K562 (cell line): ENCODE measurements around the gene CTF1. TPM values are rescaled to one million over a fixed set of nuclear protein-coding genes. Genes with fewer than 3 reads are reported as not detected.

Experiments
- ATAC-seq: fragments of 200-7000 bp; cut with Tn5 transposase; 3 replicates; pipeline ENCODE4 v1.9.1; 2020; ENCODE audit warnings: moderate library complexity
- BruUV-seq: library from RNA; stranded (reverse); fragments of 400-500 nt; replicated peaks from 2 replicates; lab custom pipeline; 2021; lab: Mats Ljungman, UMichigan
- CTCF ChIA-PET: fragments of 300-600 bp; formaldehyde crosslinking; extraction: SDS; loops from one replicate; lab custom pipeline; 2021; ENCODE audit warnings: low intra/inter-chr PET ratio; lab: Yijun Ruan, JAX
- POLR2A ChIA-PET: fragments of 300-600, 350-650 bp; sonication (Branson Sonifier 250); formaldehyde crosslinking; extraction: SDS; loops from one replicate; lab custom pipeline; 2021; ENCODE audit warnings: antibody characterized with exemption, inconsistent platforms; lab: Yijun Ruan, JAX
- DNase-seq, 4 experiments: peaks; one replicate each; pipeline versions ENCODE4 v3.0.0 to v3.0.0-alpha.2; 2011 to 2018; ENCODE audit warnings: low spot score in 3 of 4, mixed read lengths in 3 of 4; ENCODE audit errors: extremely low read depth in 1 of 4
- FAIRE-seq: peaks from 2 replicates; lab custom pipeline; 2011; peaks lifted over from hg19 to GRCh38; lab: Jason Lieb, UNC
- H2AFZ ChIP-seq: 2 replicates; pipeline ENCODE4 v1.6.0; 2011; ENCODE audit warnings: low read depth, low read length, control low read depth, inconsistent platforms
- H3K27ac ChIP-seq: fragments of 200-600 bp; 3 replicates; pipeline ENCODE4 v1.8.0; 2011; ENCODE audit warnings: low read depth, mild to moderate bottlenecking, control low read depth, inconsistent platforms, low read length, moderate library complexity, mixed read lengths; ENCODE audit errors: extremely low read depth
- H3K27me3 ChIP-seq, 2 experiments: fragments of 300-600 bp in 1 of 2; 2 replicates in 1 of 2; 3 replicates in 1 of 2; pipeline versions ENCODE4 v1.6.0 to v1.8.0; 2011; ENCODE audit warnings: inconsistent platforms in 2 of 2, low read length in 2 of 2, mild to moderate bottlenecking in 1 of 2, mixed read lengths in 1 of 2, moderate library complexity in 1 of 2; ENCODE audit not compliant: control insufficient read depth in 2 of 2, insufficient read depth in 2 of 2
- H3K36me3 ChIP-seq: fragments of 300-600 bp; 3 replicates; pipeline ENCODE4 v1.8.0; 2011; ENCODE audit warnings: mild to moderate bottlenecking, low read length, inconsistent platforms; ENCODE audit not compliant: control insufficient read depth, insufficient read depth
- H3K4me1 ChIP-seq, 2 experiments: fragments of 200-600 bp in 1 of 2; replicated peaks in 1 of 2; 2 replicates in 1 of 2; 3 replicates in 1 of 2; pipeline versions ENCODE4 v1.5.1 to v1.8.0; 2011; ENCODE audit warnings: inconsistent platforms in 2 of 2, low read length in 2 of 2, mild to moderate bottlenecking in 1 of 2, mixed read lengths in 1 of 2, moderate library complexity in 1 of 2; ENCODE audit not compliant: control insufficient read depth in 2 of 2, insufficient read depth in 2 of 2
- H3K4me2 ChIP-seq: 2 replicates; pipeline ENCODE4 v1.6.1; 2011; ENCODE audit warnings: low read length, control low read depth, inconsistent platforms, mixed read lengths; ENCODE audit not compliant: insufficient read depth
- H3K4me3 ChIP-seq: fragments of 200-600 bp; sonication (generic), shearing (Covaris generic); 2 replicates; pipeline ENCODE4 v1.5.1; 2016; ENCODE audit warnings: control low read depth, inconsistent platforms
- H3K79me2 ChIP-seq: fragments of 200-600 bp; 3 replicates; pipeline ENCODE4 v1.8.0; 2011; ENCODE audit warnings: low read length, inconsistent platforms; ENCODE audit not compliant: control insufficient read depth, insufficient read depth
- H3K9ac ChIP-seq, 2 experiments: 2 replicates each; pipeline versions ENCODE4 v1.6.0 to v1.6.1; 2011; ENCODE audit warnings: low read depth in 2 of 2, low read length in 2 of 2, control low read depth in 1 of 2, inconsistent platforms in 1 of 2, mild to moderate bottlenecking in 1 of 2, mixed read lengths in 1 of 2; ENCODE audit not compliant: insufficient read depth in 1 of 2
- H3K9me1 ChIP-seq: one replicate; pipeline ENCODE4 v1.6.0; 2011; ENCODE audit warnings: inconsistent platforms, mild to moderate bottlenecking, low read length, moderate library complexity; ENCODE audit not compliant: control insufficient read depth, insufficient read depth
- H3K9me3 ChIP-seq: replicated peaks from 2 replicates; pipeline ENCODE4 v1.5.1; 2011; ENCODE audit warnings: low read depth, low read length, inconsistent platforms; ENCODE audit not compliant: control insufficient read depth, insufficient read depth
- H4K20me1 ChIP-seq: replicated peaks from 2 replicates; pipeline ENCODE4 v1.6.1; 2011; ENCODE audit warnings: low read length, inconsistent platforms, mixed read lengths; ENCODE audit not compliant: control insufficient read depth, insufficient read depth
- BDP1 ChIP-seq: IDR thresholded peaks from 3 replicates; pipeline ENCODE4 v1.6.1; 2011; ENCODE audit not compliant: insufficient read length, insufficient read depth
- IFI16 ChIP-seq: fragments of 250-450 bp; sonication (Bioruptor Pico); IDR thresholded peaks from 2 replicates; pipeline ENCODE4 v2.1.2; 2022; ENCODE audit warnings: mild to moderate bottlenecking, inconsistent platforms
- TEAD4 ChIP-seq, 2 experiments: sonication (generic) in 1 of 2; formaldehyde crosslinking in 1 of 2; IDR thresholded peaks; 2 replicates each; pipeline versions ENCODE4 v1.6.1 to v1.8.0; 2012 to 2022; ENCODE audit warnings: borderline replicate concordance in 1 of 2, inconsistent platforms in 1 of 2, low read length in 1 of 2, mild to moderate bottlenecking in 1 of 2, missing genetic modification reagents in 1 of 2
- TRIM28 ChIP-seq: fragments of 450-650 bp; IDR thresholded peaks from 2 replicates; pipeline ENCODE4 v1.6.1; 2017
- ZFX ChIP-seq: sonication (generic); formaldehyde crosslinking; IDR thresholded peaks from 2 replicates; pipeline ENCODE4 v1.8.0; 2022; ENCODE audit warnings: mild to moderate bottlenecking, missing genetic modification reagents, moderate library complexity
- WGBS: fragments of 100-300 bp; shearing (Covaris generic); methylation state at CpG from one replicate; pipeline ENCODE4 v1.1.6; 2016; ENCODE audit warnings: low coverage, mixed read lengths; ENCODE audit not compliant: insufficient coverage; ENCODE audit errors: missing lambda C conversion rate; 5-methylcytosine and 5-hydroxymethylcytosine counted together
- in situ Hi-C: fragments of 300-500 bp; cut with MboI; formaldehyde crosslinking; loops from 4 replicates; pipeline ENCODE4 v1.15.0; 2018; ENCODE audit warnings: inconsistent platforms, mixed read lengths
- intact Hi-C: fragments of 100-400 bp; cut with micrococcal nuclease; formaldehyde crosslinking; loops from 2 replicates; pipeline ENCODE4 v1.14.2; 2022
- polyA plus RNA-seq, 8 experiments: library from polyadenylated mRNA; depleted of rRNA in 4 of 8; stranded (reverse) in 5 of 8; unstranded in 3 of 8; fragments of >200 nt; fragmentation: Nextera tagmentation in 2 of 8; fragmentation: Illumina TruSeq in 1 of 8; extraction: Ambion mirVana in 2 of 8; extraction: Trizol in 1 of 8; gene quantifications; 2 replicates each; pipeline versions ENCODE4 v1.2.1 to v1.2.3, GENCODE V29; 2011 to 2014; ENCODE audit warnings: inconsistent platforms in 1 of 8, missing spikeins in 1 of 8
- total RNA-seq, 7 experiments: library from RNA; depleted of rRNA in 6 of 7; stranded (reverse); fragments of >200 nt in 6 of 7; fragmentation: Illumina TruSeq in 2 of 7; extraction: Trizol in 2 of 7; gene quantifications; 2 replicates each; pipeline versions ENCODE4 v1.2.1 to v1.2.3, GENCODE V29; 2011 to 2021; ENCODE audit warnings: low replicate concordance in 1 of 7
- TF ChIP-seq, protein P1 (sequence below): fragments of 250-450 bp; sonication (Bioruptor Pico); IDR thresholded peaks from 2 replicates; pipeline ENCODE4 v1.5.0; 2021; ENCODE audit warnings: mild to moderate bottlenecking, moderate library complexity

The CTF1 gene
- total and polyA plus RNA-seq, 9 of the 15 experiments (the other 6 are each of a cell fraction or from before 2014, with no cell fraction given), result 0.24 to 2.5 (median 0.44) TPM

DNA sequence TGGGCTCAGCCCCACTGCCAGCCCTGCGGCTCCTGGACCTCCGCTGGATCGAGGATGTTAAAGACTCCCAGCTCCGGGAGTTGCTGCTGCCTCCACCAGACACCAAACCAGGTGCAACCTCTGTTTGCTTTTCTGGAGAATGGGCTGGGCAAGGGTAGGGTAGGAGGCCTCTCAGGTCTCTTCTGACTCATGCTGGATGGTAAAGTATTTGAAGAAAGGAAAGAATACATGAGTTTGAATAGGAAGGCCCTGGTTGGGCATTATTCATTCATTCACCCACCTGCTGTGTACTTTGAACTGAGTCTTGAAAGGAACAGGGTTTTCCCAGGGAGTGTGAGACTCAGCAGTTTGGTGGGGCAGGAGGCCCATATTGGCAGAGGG is 46.0 kb downstream of the CTF1 start:
- Histone ChIP-seq H3K27ac (peak overlapping the region; percentile 37; the same call in 2 of the 3 replicates), H3K9me1 (peaks cover 1% of the 10 kb centered on the region), H3K27me3 (no peaks in the 10 kb centered on the region), H3K4me2 (peak overlapping the region; percentile 63), H3K4me1 (peaks cover 8 to 19% of the 10 kb centered on the region in 2 experiments; a peak in 4 of 5 replicates), H4K20me1 (no peaks in the 10 kb centered on the region), H3K9ac (peak overlapping the region in 1 of 2 experiments; percentile 86; a peak in 2 of 4 replicates), H3K9me3 (no peaks in the 10 kb centered on the region), H3K36me3 (peaks cover 64% of the 10 kb centered on the region; the same call in 2 of the 3 replicates), H3K4me3 (no peak overlapping the region), H3K79me2 (no peaks in the 10 kb centered on the region), H2AFZ (0 out of 2 replicates have a peak overlapping the region, but pooled peaks have one; percentile 61)
- no peak for DNase-seq
- TF ChIP-seq TRIM28, result no peak
- no peak for TF ChIP-seq TEAD4 (IDR thresholded peaks at IDR 0.05; ENCODE audit: low read length)
- no peak for TF ChIP-seq TEAD4 (CRISPR knock-in tag; IDR thresholded peaks at IDR 0.05; ENCODE audit: borderline replicate concordance)
- TF ChIP-seq, protein P1, sequence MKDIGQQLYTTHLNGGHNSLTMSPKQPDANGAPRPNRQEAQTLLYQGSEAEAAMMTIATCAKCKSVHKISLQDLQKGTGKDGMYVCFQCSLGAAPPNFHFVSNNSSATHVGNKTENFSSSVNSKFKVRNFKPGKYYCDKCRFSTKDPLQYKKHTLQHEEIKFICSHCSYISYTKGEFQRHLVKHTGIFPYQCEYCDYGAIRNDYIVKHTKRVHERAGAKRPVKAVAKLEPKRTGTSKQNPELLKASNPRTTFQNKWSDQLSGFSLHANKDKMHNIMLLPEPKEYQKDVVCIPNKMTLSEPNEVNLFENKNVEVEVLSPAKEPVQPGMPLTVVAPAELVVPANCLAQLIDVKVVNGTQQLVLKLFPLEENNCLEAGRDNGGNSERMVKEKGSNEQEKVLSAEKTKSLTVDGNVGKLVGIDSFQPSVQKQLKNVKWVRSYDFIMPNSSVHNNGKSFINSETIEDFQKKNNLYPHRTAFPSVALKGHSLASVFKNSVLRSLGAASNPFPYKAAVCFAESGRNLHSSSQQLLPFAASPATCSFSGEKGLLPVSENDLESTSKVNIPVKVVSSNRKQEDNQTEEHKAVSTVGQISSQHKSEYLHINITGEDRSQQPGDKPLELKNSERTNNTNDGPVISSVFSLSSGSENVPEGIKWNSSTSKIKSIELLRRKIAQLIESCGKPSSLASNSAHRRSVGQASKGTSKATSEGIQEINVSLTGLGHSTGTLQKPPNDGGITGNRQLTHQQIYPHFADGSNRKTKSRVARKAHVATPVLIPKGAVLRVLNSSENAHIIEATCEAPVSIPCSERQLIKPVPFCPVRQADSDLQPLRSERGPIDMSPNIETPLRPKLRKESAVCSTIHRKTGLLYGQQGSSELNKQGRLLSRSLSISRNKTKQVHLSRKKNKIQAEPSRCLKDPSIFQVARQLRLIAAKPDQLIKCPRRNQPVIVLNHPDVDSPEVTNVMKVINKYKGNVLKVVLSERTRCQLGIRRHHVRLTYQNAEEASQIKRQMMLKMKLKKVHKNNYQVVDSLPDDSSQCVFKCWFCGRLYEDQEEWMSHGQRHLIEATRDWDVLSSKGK (CRISPR knock-in tag), result no peak
- no peak for TF ChIP-seq ZFX
- TF ChIP-seq IFI16 (CRISPR knock-in tag), result no peak
- no peak for TF ChIP-seq BDP1
- in situ Hi-C loops (no loop called here), intact Hi-C loops (no loop called here)
- ATAC-seq, result no peak
- ChIA-PET POLR2A (interaction anchor here (0.6 to 3.9 kb wide), 9 partner anchors 11 to 560 kb away, joined by 3 to 11 read pairs (median 4); no protein-coding TSS in a partner anchor), CTCF (interaction anchor here (0.6 kb wide), 1 partner anchor 244 kb away, joined by 3 read pairs; the partner anchor contains the start of gene SRCAP)
- WGBS, result 26% methylated on average over 4 of the region's 4 CpGs
- no TSS peak for BruUV-seq
- FAIRE-seq, result no peak
